MCF 10A (cell line): ENCODE measurements around the gene AGER. TPM values are rescaled to one million over a fixed set of nuclear protein-coding genes. Genes with fewer than 3 reads are reported as not detected.
"Not testable (repeated sequence)": the region's sequence is repeated elsewhere in the genome, so short reads cannot be mapped to it uniquely, and the experiment has no call there.

Experiments
- BruUV-seq: library from RNA; stranded (reverse); fragments of 400-500 nt; replicated peaks from 2 replicates; lab custom pipeline; 2021; lab: Mats Ljungman, UMichigan
- CTCF ChIA-PET: fragments of 300-600 bp; sonication (Branson Sonifier 250); formaldehyde crosslinking; extraction: SDS; loops from one replicate; lab custom pipeline; 2021; ENCODE audit warnings: antibody characterized with exemption, inconsistent platforms; lab: Yijun Ruan, JAX
- POLR2A ChIA-PET: fragments of 300-600, 350-650 bp; sonication (Branson Sonifier 250); formaldehyde crosslinking; extraction: SDS; loops from one replicate; lab custom pipeline; 2020; ENCODE audit warnings: antibody characterized with exemption, inconsistent platforms; lab: Yijun Ruan, JAX
- DNase-seq: peaks from one replicate; pipeline ENCODE4 v3.0.0-alpha.2; 2018; ENCODE audit not compliant: unreplicated experiment
- H3K27ac Mint-ChIP-seq: one replicate; pipeline ENCODE4 v1.8.0; 2022; ENCODE audit warnings: mild to moderate bottlenecking, low read depth, mixed read lengths; ENCODE audit not compliant: unreplicated experiment
- H3K27me3 Mint-ChIP-seq: one replicate; pipeline ENCODE4 v1.8.0; 2022; ENCODE audit warnings: mixed read lengths; ENCODE audit not compliant: insufficient read depth, unreplicated experiment
- H3K36me3 Mint-ChIP-seq: one replicate; pipeline ENCODE4 v1.8.0; 2022; ENCODE audit warnings: mild to moderate bottlenecking, moderate library complexity, mixed read lengths; ENCODE audit not compliant: insufficient read depth, unreplicated experiment
- H3K4me1 Mint-ChIP-seq: one replicate; pipeline ENCODE4 v1.8.0; 2022; ENCODE audit warnings: mixed read lengths; ENCODE audit not compliant: insufficient read depth, unreplicated experiment
- H3K4me3 Mint-ChIP-seq: one replicate; pipeline ENCODE4 v1.8.0; 2022; ENCODE audit warnings: mild to moderate bottlenecking, moderate library complexity, mixed read lengths; ENCODE audit not compliant: unreplicated experiment
- H3K9me3 Mint-ChIP-seq: one replicate; pipeline ENCODE4 v1.8.0; 2022; ENCODE audit warnings: mixed read lengths; ENCODE audit not compliant: unreplicated experiment
- intact Hi-C: fragments of 100-400 bp; cut with micrococcal nuclease; formaldehyde crosslinking; loops from 2 replicates; pipeline ENCODE4 v1.14.1; 2022
- total RNA-seq: library from RNA; stranded (reverse); gene quantifications from 2 replicates; pipeline ENCODE4 v1.2.3, GENCODE V29; 2022
- TF ChIP-seq, protein P1 (sequence below): fragments of 200-600 bp; IDR thresholded peaks from one replicate; pipeline ENCODE4 v1.8.0; 2022; ENCODE audit warnings: antibody characterized with exemption, mild to moderate bottlenecking; ENCODE audit not compliant: unreplicated experiment

AGER gene
- total RNA-seq, 1 experiment from 2014 or later: 8.0 TPM

DNA sequence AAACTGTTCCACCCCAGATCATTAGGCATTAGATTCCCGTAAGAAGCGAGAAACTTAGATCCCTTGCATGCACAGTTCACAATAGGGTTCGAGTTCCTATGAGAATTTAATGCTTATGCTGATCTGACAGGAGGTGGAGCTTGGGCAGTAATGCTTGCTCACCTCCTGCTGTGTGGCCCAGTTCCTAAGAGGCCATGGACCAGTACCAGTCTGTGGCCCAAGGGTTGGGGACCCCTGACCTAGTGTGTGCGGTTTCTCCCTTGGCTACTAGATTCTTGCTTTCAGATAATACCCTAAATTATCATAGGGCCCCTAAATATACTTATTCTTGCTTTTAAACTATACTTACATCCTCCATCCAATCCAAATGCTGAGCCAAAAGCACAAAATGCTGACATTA lies 10.3 kb upstream of the AGER start:
- H3K27me3 Mint-ChIP-seq: no peaks in the 10 kb centered on the region
- peaks cover 12% of the 10 kb centered on the region for H3K4me1 Mint-ChIP-seq
- H3K36me3 Mint-ChIP-seq: no peaks in the 10 kb centered on the region
- no TSS peak for BruUV-seq
- ChIA-PET POLR2A (interaction anchor here (1.3 to 5.9 kb wide), 5 partner anchors 16 to 777 kb away, joined by 3 to 112 read pairs (median 16); partner anchors contain the start of genes AGPAT1, ATF6B, BRD2 and FKBPL), CTCF (interaction anchor here (0.6 to 1.3 kb wide), 3 partner anchors 65 to 620 kb away, joined by 3 to 5 read pairs (median 4); partner anchors contain the start of gene ATF6B)
- no peak overlapping the region for H3K27ac Mint-ChIP-seq
- H3K9me3 Mint-ChIP-seq: no peaks in the 10 kb centered on the region
- TF ChIP-seq, protein P1, sequence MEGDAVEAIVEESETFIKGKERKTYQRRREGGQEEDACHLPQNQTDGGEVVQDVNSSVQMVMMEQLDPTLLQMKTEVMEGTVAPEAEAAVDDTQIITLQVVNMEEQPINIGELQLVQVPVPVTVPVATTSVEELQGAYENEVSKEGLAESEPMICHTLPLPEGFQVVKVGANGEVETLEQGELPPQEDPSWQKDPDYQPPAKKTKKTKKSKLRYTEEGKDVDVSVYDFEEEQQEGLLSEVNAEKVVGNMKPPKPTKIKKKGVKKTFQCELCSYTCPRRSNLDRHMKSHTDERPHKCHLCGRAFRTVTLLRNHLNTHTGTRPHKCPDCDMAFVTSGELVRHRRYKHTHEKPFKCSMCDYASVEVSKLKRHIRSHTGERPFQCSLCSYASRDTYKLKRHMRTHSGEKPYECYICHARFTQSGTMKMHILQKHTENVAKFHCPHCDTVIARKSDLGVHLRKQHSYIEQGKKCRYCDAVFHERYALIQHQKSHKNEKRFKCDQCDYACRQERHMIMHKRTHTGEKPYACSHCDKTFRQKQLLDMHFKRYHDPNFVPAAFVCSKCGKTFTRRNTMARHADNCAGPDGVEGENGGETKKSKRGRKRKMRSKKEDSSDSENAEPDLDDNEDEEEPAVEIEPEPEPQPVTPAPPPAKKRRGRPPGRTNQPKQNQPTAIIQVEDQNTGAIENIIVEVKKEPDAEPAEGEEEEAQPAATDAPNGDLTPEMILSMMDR: no peak
- no peak overlapping the region for H3K4me3 Mint-ChIP-seq
- intact Hi-C loops: no loop called here
- DNase-seq: no peak

DNA sequence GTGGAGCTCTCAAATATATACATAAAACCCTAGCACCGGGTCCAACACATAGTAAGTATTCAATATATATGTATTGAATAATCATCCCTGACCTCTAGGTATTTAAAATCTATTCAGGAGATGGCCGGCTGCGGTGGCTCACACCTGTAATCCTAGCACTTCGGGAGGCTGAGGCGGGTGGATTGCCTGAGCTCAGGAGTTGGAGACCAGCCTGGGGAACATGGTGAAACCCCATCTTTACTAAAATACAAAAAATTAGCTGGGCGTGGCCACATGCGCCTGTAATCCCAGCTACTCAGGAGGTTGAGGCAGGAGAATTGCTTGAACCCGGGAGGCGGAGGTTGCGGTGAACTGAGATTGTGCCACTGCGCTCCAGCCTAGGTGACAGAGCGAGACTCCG lies 9.0 kb upstream of the AGER start:
- H3K27ac Mint-ChIP-seq, H3K9me3 Mint-ChIP-seq, H3K36me3 Mint-ChIP-seq, H3K27me3 Mint-ChIP-seq, DNase-seq, BruUV-seq, intact Hi-C loops, H3K4me3 Mint-ChIP-seq: not testable (repeated sequence)
- peaks cover 22% of the 10 kb centered on the region for H3K4me1 Mint-ChIP-seq
- CTCF ChIA-PET: interaction anchor here (0.6 to 1.2 kb wide), 4 partner anchors 10 to 1768 kb away, joined by 3 to 4 read pairs (median 4); no protein-coding TSS in a partner anchor
- POLR2A ChIA-PET: interaction anchor here (0.6 to 5.9 kb wide), 2 partner anchors 15 to 281 kb away, joined by 3 to 112 read pairs; partner anchors contain the start of genes AGPAT1 and RNF5

DNA sequence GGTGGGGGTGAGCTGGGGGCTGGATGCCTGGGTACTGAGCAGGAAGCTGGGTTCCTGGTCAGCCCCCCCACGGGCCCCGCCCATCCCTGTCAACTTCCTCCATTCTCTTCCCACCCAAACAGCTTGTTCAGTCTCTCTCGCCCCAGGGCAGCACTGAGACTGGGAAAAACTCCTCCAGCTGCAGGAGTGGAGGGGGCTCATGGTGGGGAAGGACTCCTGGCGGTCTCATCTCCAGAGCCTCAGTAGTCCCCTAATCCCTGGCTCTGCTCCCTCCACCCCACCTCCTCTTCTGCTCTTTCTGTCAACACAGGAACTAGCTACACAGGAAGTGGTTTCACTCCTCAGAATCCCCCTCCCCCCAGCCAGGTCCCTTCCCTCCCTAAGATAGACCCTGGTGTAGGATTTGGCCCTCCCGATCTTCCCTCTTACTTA lies 8.6 kb upstream of the AGER start, which contains the start of gene GPSM3:
GPSM3 (minus strand) TSS at position 36 of the 432 bp plus-strand sequence. CDS start 130 bp downstream, outside the sequence.
- no peak for DNase-seq
- no peaks in the 10 kb centered on the region for H3K27me3 Mint-ChIP-seq
- CTCF ChIA-PET: interaction anchor here (0.6 to 1.2 kb wide), 4 partner anchors 9 to 1768 kb away, joined by 3 to 4 read pairs (median 4); no protein-coding TSS in a partner anchor
- POLR2A ChIA-PET: interaction anchor here (5.9 kb wide), 1 partner anchor 15 kb away, joined by 112 read pairs; the partner anchor contains the start of genes AGPAT1 and RNF5
- peak within 1 kb of the TSS; percentile 57 for H3K27ac Mint-ChIP-seq
- BruUV-seq: no TSS peak
- intact Hi-C loops: no loop called here
- peaks cover 22% of the 10 kb centered on the region for H3K4me1 Mint-ChIP-seq
- TF ChIP-seq, protein P1: no peak
- no peak within 1 kb of the TSS for H3K4me3 Mint-ChIP-seq
- H3K36me3 Mint-ChIP-seq: peaks cover 4% of the 10 kb centered on the region
- no peaks in the 10 kb centered on the region for H3K9me3 Mint-ChIP-seq

GRCh38 chr6:32191696-32192607 lies 7.9 kb upstream of the AGER start:
- intact Hi-C loops: no loop called here
- peaks cover 11% of the 10 kb centered on the region for H3K36me3 Mint-ChIP-seq

More at GRCh38 chr6:32191696-32192607, 7.9 kb upstream of the AGER start:
- no peak for DNase-seq
- ChIA-PET CTCF (interaction anchor here (1.2 kb wide), 1 partner anchor 75 kb away, joined by 3 read pairs; no protein-coding TSS in a partner anchor), POLR2A (interaction anchor here (1.2 to 5.9 kb wide), 3 partner anchors 9 to 63 kb away, joined by 3 to 112 read pairs (median 19); partner anchors contain the start of genes AGPAT1, ATF6B, FKBPL and RNF5)
- no TSS peak for BruUV-seq
- Mint-ChIP-seq H3K27me3 (no peaks in the 10 kb centered on the region), H3K4me3 (no peak overlapping the region), H3K27ac (peak overlapping the region; percentile 57), H3K4me1 (peaks cover 22% of the 10 kb centered on the region), H3K9me3 (no peaks in the 10 kb centered on the region)
- TF ChIP-seq, protein P1: no peak
